GM18502 (cell line): ENCODE data around the gene HHEX.

Source experiments
- ATAC-seq: cut with Tn5 transposase; IDR thresholded peaks from one replicate; pipeline ENCODE4 v1.9.1; 2021; ENCODE audit warnings: mild to moderate bottlenecking; ENCODE audit not compliant: unreplicated experiment, poor library complexity

Gene HHEX

GRCh38 chr10:92692697-92693533, 3.2 kb downstream of the HHEX start:
- ATAC-seq, result no peak

GRCh38 chr10:92693534-92693893, 3.8 kb downstream of the HHEX start:
- ATAC-seq, result no peak

GRCh38 chr10:92695679-92696605, 6.2 kb downstream of the HHEX start:
- ATAC-seq, result no peak

GRCh38 chr10:92696606-92697383, 7.0 kb downstream of the HHEX start:
- no peak for ATAC-seq

GRCh38 chr10:92697663-92698511, 8.1 kb downstream of the HHEX start:
- ATAC-seq, result no peak

- no peak for ATAC-seq
Measured at GRCh38 chr10:92699193-92699517, 9.4 kb downstream of the HHEX start.

GRCh38 chr10:92699518-92700381, 10.0 kb downstream of the HHEX start:
- no peak for ATAC-seq

GRCh38 chr10:92702301-92702916, 12.7 kb downstream of the HHEX start:
- ATAC-seq, result no peak

GRCh38 chr10:92712016-92712889, 22.5 kb downstream of the HHEX start:
- ATAC-seq, result no peak

GRCh38 chr10:92714152-92714845, 24.5 kb downstream of the HHEX start:
- ATAC-seq, result no peak

GRCh38 chr10:92714872-92715271, 25.1 kb downstream of the HHEX start:
- no peak for ATAC-seq

GRCh38 chr10:92719991-92720830, 30.5 kb downstream of the HHEX start:
- ATAC-seq, result no peak

GRCh38 chr10:92720831-92721165, 31.0 kb downstream of the HHEX start:
- no peak for ATAC-seq

GRCh38 chr10:92722349-92722748, 32.6 kb downstream of the HHEX start:
- ATAC-seq, result no peak

GRCh38 chr10:92727141-92727540, 37.4 kb downstream of the HHEX start:
- no peak for ATAC-seq

GRCh38 chr10:92727550-92727949, 37.8 kb downstream of the HHEX start:
- ATAC-seq, result no peak
